ENCODE results near the gene GINS1.

Gene GINS1

GRCh38 chr20:25496165-25496967 is 88.9 kb downstream of the GINS1 start:
- DNase-seq: no peak

- DNase-seq: no peak
These were observed 89.5 kb downstream of the GINS1 start for GRCh38 chr20:25496968-25497401.

- DNase-seq: peak; percentile 35
These were observed 90.3 kb downstream of the GINS1 start for GRCh38 chr20:25497586-25498279.

Measured in right forelimb (tissue), 1 donor.